HG03103 (cell line): Measurements from ENCODE around the gene NUP93.
"Not testable (repeated sequence)": the region's sequence is repeated elsewhere in the genome, so short reads cannot be mapped to it uniquely, and the experiment has no call there.

Experiments used
- ATAC-seq: cut with Tn5 transposase; IDR thresholded peaks from one replicate; pipeline ENCODE4 v1.9.1; 2021; ENCODE audit warnings: low read depth; ENCODE audit not compliant: unreplicated experiment

Gene NUP93

GRCh38 chr16:56708525-56709442, 21.1 kb upstream of the NUP93 start:
- no peak for ATAC-seq

- no peak for ATAC-seq
Measured at GRCh38 chr16:56709443-56710040, 20.4 kb upstream of the NUP93 start.

GRCh38 chr16:56710181-56710737, 19.7 kb upstream of the NUP93 start:
- ATAC-seq: no peak

GRCh38 chr16:56711862-56712261, 18.1 kb upstream of the NUP93 start:
- no peak for ATAC-seq

GRCh38 chr16:56713794-56714193, 16.1 kb upstream of the NUP93 start:
- no peak for ATAC-seq

GRCh38 chr16:56715126-56715525, 14.8 kb upstream of the NUP93 start:
- ATAC-seq: no peak

- ATAC-seq: no peak
Measured at GRCh38 chr16:56716761-56717160, 13.2 kb upstream of the NUP93 start.

- not testable (repeated sequence) for ATAC-seq
Measured at GRCh38 chr16:56717532-56717931, 12.4 kb upstream of the NUP93 start.

GRCh38 chr16:56722200-56722842, 7.6 kb upstream of the NUP93 start:
- ATAC-seq: no peak

- no peak for ATAC-seq
Measured at GRCh38 chr16:56724191-56724590, 5.7 kb upstream of the NUP93 start.

GRCh38 chr16:56726283-56726682, 3.6 kb upstream of the NUP93 start:
- no peak for ATAC-seq

- no peak for ATAC-seq
Measured at GRCh38 chr16:56726926-56727325, 3.0 kb upstream of the NUP93 start.

GRCh38 chr16:56728027-56728426, 1.9 kb upstream of the NUP93 start:
- no peak for ATAC-seq

GRCh38 chr16:56728980-56729734, 772 bp upstream of the NUP93 start:
- ATAC-seq: no peak

GRCh38 chr16:56732366-56732765, 2.4 kb downstream of the NUP93 start:
- ATAC-seq: no peak

- ATAC-seq: no peak
Measured at GRCh38 chr16:56732832-56733231, 2.9 kb downstream of the NUP93 start.

- no peak for ATAC-seq
Measured at GRCh38 chr16:56734429-56734828, 4.5 kb downstream of the NUP93 start.

GRCh38 chr16:56736476-56736875, 6.5 kb downstream of the NUP93 start:
- ATAC-seq: no peak

- ATAC-seq: no peak
Measured at GRCh38 chr16:56737539-56737938, 7.6 kb downstream of the NUP93 start.

- ATAC-seq: no peak
Measured at GRCh38 chr16:56738221-56738620, 8.3 kb downstream of the NUP93 start.
